ENCODE results near the gene ABCA8.
"Not testable (repeated sequence)": the region's sequence is repeated elsewhere in the genome, so short reads cannot be mapped to it uniquely, and the experiment has no call there.

- TF ChIP-seq CTCF (IDR thresholded peaks at IDR 0.05); AFF4 (CRISPR knock-in tag; IDR thresholded peaks at IDR 0.05; ENCODE audit: borderline replicate concordance); KAT7 (CRISPR knock-in tag; IDR thresholded peaks at IDR 0.05; ENCODE audit: borderline replicate concordance); ETV6 (CRISPR knock-in tag; IDR thresholded peaks at IDR 0.05); CREB1 (CRISPR knock-in tag; IDR thresholded peaks at IDR 0.05): not testable (repeated sequence)
These were observed 11.4 kb downstream of the ABCA8 start for GRCh38 chr17:68943812-68944182.
